Activated CD4-positive, alpha-beta T cell treated with anti-CD3 and anti-CD28 coated beads, Interleukin-2, Interleukin-4, amounts not matched to agents 100 ng/mL and 50 ng/mL, durations not matched to agents 16 hours and 8 hours (primary cell): ENCODE results near the gene SLC19A3.
"Not testable (repeated sequence)": the region's sequence is repeated elsewhere in the genome, so short reads cannot be mapped to it uniquely, and the experiment has no call there.

Experiments used
- DNase-seq: peaks from one replicate; pipeline ENCODE4 v3.0.0-alpha.2; 2020; ENCODE audit warnings: low spot score

Gene SLC19A3

GRCh38 chr2:227703280-227703732 is 14.5 kb downstream of the SLC19A3 start:
- no peak for DNase-seq

GRCh38 chr2:227701556-227701955 is 16.3 kb downstream of the SLC19A3 start:
- DNase-seq: no peak

- no peak for DNase-seq
Observed at GRCh38 chr2:227696990-227697679, 20.7 kb downstream of the SLC19A3 start.

- DNase-seq: no peak
Observed at GRCh38 chr2:227687189-227687588, 30.6 kb downstream of the SLC19A3 start.

- DNase-seq: no peak
Observed at GRCh38 chr2:227684258-227684657, 33.6 kb downstream of the SLC19A3 start.

GRCh38 chr2:227677928-227678327 is 39.9 kb downstream of the SLC19A3 start:
- no peak for DNase-seq

- no peak for DNase-seq
Observed at GRCh38 chr2:227674485-227674884, 43.3 kb downstream of the SLC19A3 start.

- DNase-seq: not testable (repeated sequence)
Observed at GRCh38 chr2:227673620-227674019, 44.2 kb downstream of the SLC19A3 start.

GRCh38 chr2:227671170-227671905 is 46.5 kb downstream of the SLC19A3 start:
- no peak for DNase-seq

- DNase-seq: not testable (repeated sequence)
Observed at GRCh38 chr2:227666631-227667170, 51.1 kb downstream of the SLC19A3 start, which contains the start of gene SCYGR5. Gene SCYGR5 (plus strand): TSS chr2:227666804. CDS start chr2:227666804, 0 bp downstream.

GRCh38 chr2:227665189-227665940 is 52.5 kb downstream of the SLC19A3 start:
- DNase-seq: no peak

- no peak for DNase-seq
Observed at GRCh38 chr2:227661827-227662226, 56.0 kb downstream of the SLC19A3 start.

- DNase-seq: no peak
Observed at GRCh38 chr2:227661025-227661649, 56.7 kb downstream of the SLC19A3 start.

- DNase-seq: no peak
Observed at GRCh38 chr2:227657199-227657845, 60.5 kb downstream of the SLC19A3 start.

- peak; percentile 16 for DNase-seq
Observed at GRCh38 chr2:227655454-227655853, 62.4 kb downstream of the SLC19A3 start.

- DNase-seq: no peak
Observed at GRCh38 chr2:227654426-227654825, 63.4 kb downstream of the SLC19A3 start.

- no peak for DNase-seq
Observed at GRCh38 chr2:227653419-227653818, 64.4 kb downstream of the SLC19A3 start.

GRCh38 chr2:227643990-227644551 is 73.8 kb downstream of the SLC19A3 start:
- DNase-seq: no peak

GRCh38 chr2:227642656-227643055 is 75.2 kb downstream of the SLC19A3 start:
- DNase-seq: no peak

GRCh38 chr2:227634201-227634600 is 83.6 kb downstream of the SLC19A3 start:
- no peak for DNase-seq
